Activated CD4-positive, alpha-beta T cell treated with anti-CD3 and anti-CD28 coated beads, Interleukin-2, amount 10 ng/mL, durations not matched to agents 24 days and 14 days (primary cell): ENCODE data around the gene FCAMR. TPM values are rescaled to one million over a fixed set of nuclear protein-coding genes. Genes with fewer than 3 reads are reported as not detected.

Source experiments
- DNase-seq: peaks from one replicate; pipeline ENCODE4 v3.0.0; 2022
- H3K27ac Mint-ChIP-seq: one replicate; pipeline ENCODE4 v1.8.0; 2022; ENCODE audit warnings: mild to moderate bottlenecking, mixed read lengths
- H3K27me3 Mint-ChIP-seq: one replicate; pipeline ENCODE4 v1.8.0; 2022; ENCODE audit warnings: mixed read lengths
- H3K36me3 Mint-ChIP-seq: one replicate; pipeline ENCODE4 v1.8.0; 2022; ENCODE audit warnings: low read depth, mild to moderate bottlenecking, mixed read lengths
- H3K4me1 Mint-ChIP-seq: one replicate; pipeline ENCODE4 v1.8.0; 2021; ENCODE audit warnings: mixed read lengths
- H3K4me3 Mint-ChIP-seq: one replicate; pipeline ENCODE4 v1.8.0; 2022; ENCODE audit warnings: mild to moderate bottlenecking, moderate library complexity, mixed read lengths
- H3K9me3 Mint-ChIP-seq: one replicate; pipeline ENCODE4 v1.8.0; 2021; ENCODE audit warnings: mixed read lengths
- intact Hi-C: fragments of 100-400 bp; cut with micrococcal nuclease; formaldehyde crosslinking; loops from one replicate; pipeline ENCODE4 v1.15.1; 2023
- total RNA-seq: library from RNA; stranded (reverse); gene quantifications from 2 replicates; pipeline ENCODE4 v1.2.3, GENCODE V29; 2022

FCAMR gene
- total RNA-seq, 1 donor from 2014 or later: not detected

DNA sequence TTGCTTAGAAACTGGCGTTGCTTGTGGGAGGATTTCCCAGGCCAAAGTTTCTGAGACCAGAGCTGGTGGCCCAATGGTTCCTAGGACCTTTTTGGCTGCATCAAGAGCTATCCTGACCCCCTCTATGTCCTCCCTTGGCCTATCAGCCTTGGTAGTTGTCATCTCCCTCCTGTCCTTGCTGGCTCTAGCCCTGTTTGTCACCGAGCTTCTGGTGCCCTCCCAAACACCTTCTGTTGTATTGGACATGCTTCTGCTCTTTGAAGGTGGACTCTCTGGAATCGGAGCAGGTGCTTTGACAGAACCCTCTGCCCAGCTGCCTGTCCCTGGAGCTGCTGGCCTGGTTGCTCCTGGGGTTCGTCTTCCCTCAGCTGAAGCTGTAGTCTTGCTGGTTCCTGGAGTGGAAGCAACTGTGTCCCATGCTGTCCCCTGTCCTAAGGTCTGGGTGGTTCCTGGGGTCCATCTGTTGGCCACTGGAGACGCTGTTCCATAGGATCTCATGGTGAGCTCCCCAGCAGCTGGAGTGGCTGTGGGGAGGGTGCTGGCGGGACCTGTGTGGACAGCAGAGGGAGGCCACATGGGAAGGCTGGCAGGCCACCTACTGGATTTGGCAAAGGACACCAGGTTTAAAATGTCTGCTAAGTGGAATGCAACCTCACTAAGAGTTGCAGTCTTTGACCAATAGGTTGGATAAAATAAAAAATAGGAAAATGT, 9.4 kb downstream of the FCAMR start:
- intact Hi-C loops: loop anchor here (2.0 kb wide), 1 partner anchor 40 kb away; the partner anchor contains the start of gene FCMR
- DNase-seq: no peak
- Mint-ChIP-seq H3K36me3 (no peaks in the 10 kb centered on the region), H3K27ac (no peak overlapping the region), H3K4me1 (peaks cover 28% of the 10 kb centered on the region), H3K27me3 (peaks cover 2% of the 10 kb centered on the region), H3K9me3 (no peaks in the 10 kb centered on the region), H3K4me3 (no peak overlapping the region)

DNA sequence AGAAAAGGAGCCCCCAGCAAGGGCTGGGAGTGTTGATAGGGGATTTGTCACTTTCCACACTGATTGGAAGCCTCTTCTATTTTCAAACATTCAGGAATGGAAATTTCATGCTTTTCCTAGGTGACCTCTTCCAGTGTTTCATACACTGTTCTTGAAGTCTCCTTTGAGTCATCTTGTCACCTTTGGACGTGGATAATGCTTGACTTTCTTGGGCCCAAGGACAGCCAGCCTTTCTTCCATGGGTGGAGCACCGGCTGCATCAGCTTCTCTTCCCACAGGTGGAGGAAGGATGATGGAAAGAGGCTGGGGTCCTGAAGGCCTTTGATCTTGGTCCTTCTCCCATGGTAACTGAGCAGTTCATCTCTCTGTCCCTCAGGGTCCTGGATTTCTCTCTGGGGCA, 12.1 kb downstream of the FCAMR start:
- Mint-ChIP-seq H3K4me1 (peaks cover 28% of the 10 kb centered on the region), H3K36me3 (no peaks in the 10 kb centered on the region), H3K4me3 (no peak overlapping the region), H3K9me3 (no peaks in the 10 kb centered on the region), H3K27me3 (peaks cover 2% of the 10 kb centered on the region), H3K27ac (no peak overlapping the region)
- DNase-seq: no peak
- intact Hi-C loops: no loop called here

DNA sequence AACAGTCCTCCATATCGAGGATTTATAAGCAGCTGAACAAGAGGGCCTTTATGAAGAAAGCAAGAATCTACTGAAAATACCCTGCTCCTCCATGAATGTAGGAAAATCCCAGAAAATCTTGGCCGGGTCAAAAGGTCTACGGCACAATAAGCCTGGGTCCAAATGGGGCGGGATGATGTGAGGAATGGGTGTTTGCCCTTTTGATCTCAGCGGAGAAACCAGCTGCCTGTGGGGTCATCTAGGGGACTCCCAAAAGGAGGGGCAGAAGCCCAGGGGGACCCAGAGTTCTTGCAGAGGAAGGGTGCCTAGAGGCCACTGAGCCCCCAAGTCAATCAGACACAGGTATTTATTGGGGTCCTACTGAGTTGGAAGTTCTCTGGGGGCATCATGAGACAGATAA, 12.6 kb downstream of the FCAMR start:
- DNase-seq: no peak
- H3K4me3 Mint-ChIP-seq: no peak overlapping the region
- H3K27ac Mint-ChIP-seq: no peak overlapping the region
- H3K4me1 Mint-ChIP-seq: peaks cover 23% of the 10 kb centered on the region
- no peaks in the 10 kb centered on the region for H3K9me3 Mint-ChIP-seq
- no peaks in the 10 kb centered on the region for H3K36me3 Mint-ChIP-seq
- H3K27me3 Mint-ChIP-seq: peaks cover 2% of the 10 kb centered on the region
- intact Hi-C loops: no loop called here

DNA sequence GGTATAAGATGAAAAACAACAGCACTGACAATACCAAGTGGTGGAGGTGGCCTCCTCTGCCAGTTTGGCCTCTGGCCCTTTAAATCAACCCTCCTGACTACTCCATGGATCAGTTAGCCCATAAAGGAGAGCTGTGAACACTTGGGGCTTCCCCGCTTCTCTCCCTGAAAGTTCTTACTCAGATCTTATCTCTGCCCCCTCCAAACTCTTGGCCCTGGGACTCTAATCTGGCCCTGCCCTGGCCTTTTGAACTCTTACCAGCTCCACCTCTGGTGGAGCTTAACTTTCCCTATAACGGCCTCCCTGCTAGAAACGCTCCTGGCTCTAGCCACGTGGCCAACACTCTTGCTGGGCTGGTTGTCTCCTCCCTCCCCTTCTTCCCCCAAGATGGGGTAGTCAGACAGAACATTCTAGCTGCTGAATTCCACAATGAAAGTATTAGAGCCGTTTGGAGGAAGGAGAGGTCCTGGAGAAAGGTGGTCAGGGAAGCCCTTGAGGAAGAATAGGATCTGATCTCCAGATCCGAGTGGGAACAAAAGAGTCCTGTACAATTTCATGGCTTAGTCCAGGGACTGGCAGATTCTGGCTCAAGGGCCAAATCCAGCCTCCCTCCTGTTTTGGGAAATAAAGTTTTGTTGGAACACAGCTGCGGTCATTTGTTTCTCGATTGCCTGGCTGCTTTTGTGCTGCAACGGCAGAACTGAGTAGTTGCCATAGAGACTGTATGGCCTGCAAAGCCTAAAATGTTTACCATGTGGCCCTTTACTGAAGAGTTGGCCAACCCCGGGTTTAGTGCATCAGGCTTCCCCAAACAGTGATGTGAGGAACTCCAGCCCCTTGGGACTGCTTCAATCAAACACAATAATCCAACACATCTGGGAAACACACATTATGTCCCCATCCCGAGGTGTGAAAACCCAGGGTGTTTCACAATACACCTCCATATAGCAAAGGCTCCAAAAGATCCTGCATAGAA, 14.5 kb downstream of the FCAMR start:
- no peak overlapping the region for H3K4me3 Mint-ChIP-seq
- H3K4me1 Mint-ChIP-seq: peaks cover 14% of the 10 kb centered on the region
- H3K27me3 Mint-ChIP-seq: peaks cover 2% of the 10 kb centered on the region
- H3K27ac Mint-ChIP-seq: no peak overlapping the region
- no peaks in the 10 kb centered on the region for H3K36me3 Mint-ChIP-seq
- intact Hi-C loops: no loop called here
- no peak for DNase-seq
- no peaks in the 10 kb centered on the region for H3K9me3 Mint-ChIP-seq

DNA sequence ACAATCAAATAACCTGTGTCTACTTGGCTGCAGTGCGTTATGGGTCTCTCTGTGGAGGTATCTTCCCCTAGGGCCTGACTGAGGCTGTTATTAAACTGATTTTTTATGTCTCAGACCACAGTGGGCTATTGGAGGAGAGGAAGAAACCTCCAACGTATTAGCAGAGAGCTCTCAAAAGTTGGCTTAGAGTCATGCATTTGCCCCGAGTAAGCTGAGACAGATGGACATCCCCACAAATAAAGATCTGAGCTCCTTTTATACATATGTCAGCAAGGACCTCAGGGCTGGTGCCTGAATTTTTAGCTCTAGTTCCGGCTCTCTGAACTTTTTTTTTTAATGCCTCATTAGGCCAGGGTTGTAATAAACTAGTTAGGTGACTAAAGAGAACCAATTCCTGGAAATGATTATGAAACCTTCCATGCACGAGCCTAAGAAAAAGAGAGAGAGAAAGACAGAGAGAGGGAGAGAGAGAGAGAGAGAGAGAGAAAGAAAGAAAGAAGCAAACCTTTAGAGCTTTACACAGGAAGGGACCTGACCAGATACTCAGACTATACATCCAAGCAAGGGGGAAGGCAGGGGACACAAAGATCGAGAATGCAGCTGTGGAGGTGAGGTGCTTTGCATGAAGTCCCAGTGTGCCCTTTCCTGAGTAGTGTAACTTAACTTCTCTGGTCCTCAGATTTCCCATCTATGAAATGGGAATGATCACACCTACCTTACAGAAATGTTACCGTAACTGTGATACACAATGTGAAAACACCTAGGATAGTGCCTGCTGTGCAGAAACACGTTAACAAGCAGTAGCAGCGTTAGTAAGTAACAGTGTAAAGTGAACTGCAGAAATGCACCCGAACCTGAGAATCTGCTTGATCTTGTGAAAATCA, 15.6 kb downstream of the FCAMR start:
- Mint-ChIP-seq H3K4me3 (no peak overlapping the region), H3K27ac (no peak overlapping the region), H3K36me3 (no peaks in the 10 kb centered on the region), H3K4me1 (peaks cover 14% of the 10 kb centered on the region), H3K27me3 (no peaks in the 10 kb centered on the region), H3K9me3 (peaks cover 5% of the 10 kb centered on the region)
- intact Hi-C loops: no loop called here
- no peak for DNase-seq

DNA sequence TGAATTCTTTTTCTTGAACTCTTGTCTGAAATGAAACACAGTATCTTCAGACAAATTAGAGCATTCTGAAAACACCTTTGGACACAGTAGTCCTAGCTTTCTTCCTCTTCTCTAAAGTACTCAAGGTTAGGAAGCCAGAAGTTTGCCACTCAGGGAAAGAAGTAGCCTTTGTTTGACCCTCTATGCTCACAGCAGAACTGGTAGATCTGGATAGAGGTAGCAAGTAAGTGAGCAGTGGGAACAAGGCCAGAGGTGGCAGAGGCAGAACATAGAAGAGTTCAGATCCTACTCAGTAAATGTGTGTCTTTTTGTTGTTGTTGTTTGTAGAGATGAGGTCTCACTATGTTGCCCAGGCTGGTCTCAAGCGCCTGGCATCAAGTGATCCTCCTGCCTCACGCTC, 16.6 kb downstream of the FCAMR start:
- DNase-seq: no peak
- intact Hi-C loops: no loop called here
- H3K36me3 Mint-ChIP-seq: no peaks in the 10 kb centered on the region
- no peak overlapping the region for H3K27ac Mint-ChIP-seq
- peaks cover 5% of the 10 kb centered on the region for H3K9me3 Mint-ChIP-seq
- no peaks in the 10 kb centered on the region for H3K27me3 Mint-ChIP-seq
- peaks cover 14% of the 10 kb centered on the region for H3K4me1 Mint-ChIP-seq
- no peak overlapping the region for H3K4me3 Mint-ChIP-seq

DNA sequence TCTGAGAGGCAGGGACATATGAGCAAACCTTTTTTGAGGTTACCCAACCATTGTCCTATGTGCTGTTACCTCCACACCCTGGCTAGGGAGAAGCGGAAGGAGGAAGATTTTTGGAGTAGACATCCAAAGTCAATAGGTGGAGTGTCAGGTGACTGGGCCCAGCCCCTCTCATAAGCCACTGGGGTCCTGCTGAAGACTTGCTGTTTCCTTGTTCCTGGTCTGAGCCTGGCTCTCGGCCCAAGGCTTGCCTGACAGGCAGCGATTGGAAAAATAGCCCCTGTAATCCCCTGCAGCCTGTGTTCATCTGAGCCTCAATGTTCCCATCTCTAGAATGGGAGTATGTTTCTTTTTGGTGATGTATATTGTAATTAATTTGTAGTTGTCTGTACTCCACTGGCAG, 17.1 kb downstream of the FCAMR start:
- H3K4me3 Mint-ChIP-seq: no peak overlapping the region
- H3K9me3 Mint-ChIP-seq: peaks cover 5% of the 10 kb centered on the region
- H3K36me3 Mint-ChIP-seq: no peaks in the 10 kb centered on the region
- H3K27ac Mint-ChIP-seq: no peak overlapping the region
- intact Hi-C loops: no loop called here
- no peaks in the 10 kb centered on the region for H3K27me3 Mint-ChIP-seq
- peaks cover 14% of the 10 kb centered on the region for H3K4me1 Mint-ChIP-seq
- no peak for DNase-seq

DNA sequence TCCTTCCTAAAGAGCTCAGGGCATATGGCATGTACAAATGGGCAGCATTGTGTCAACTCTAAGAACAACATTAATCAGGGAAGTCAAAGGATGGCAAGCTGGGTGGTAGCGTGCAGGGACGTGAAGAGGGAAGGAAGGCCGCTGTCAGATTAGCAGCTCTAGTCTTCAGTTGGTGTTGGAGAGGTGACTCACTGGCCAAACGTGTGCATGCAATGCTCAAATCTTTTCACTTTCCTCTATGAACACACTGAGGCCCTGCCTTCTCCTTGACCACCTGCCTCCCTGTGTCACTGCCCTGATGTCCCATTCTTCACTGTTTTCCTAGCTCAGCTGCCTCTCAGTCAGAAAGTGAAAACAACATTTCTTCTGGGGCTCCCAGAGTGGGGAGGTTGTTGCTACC, 18.1 kb downstream of the FCAMR start:
- Mint-ChIP-seq H3K27me3 (peaks cover 3% of the 10 kb centered on the region), H3K4me3 (no peak overlapping the region), H3K4me1 (peaks cover 14% of the 10 kb centered on the region), H3K27ac (no peak overlapping the region), H3K36me3 (no peaks in the 10 kb centered on the region), H3K9me3 (peaks cover 5% of the 10 kb centered on the region)
- no peak for DNase-seq
- intact Hi-C loops: no loop called here

DNA sequence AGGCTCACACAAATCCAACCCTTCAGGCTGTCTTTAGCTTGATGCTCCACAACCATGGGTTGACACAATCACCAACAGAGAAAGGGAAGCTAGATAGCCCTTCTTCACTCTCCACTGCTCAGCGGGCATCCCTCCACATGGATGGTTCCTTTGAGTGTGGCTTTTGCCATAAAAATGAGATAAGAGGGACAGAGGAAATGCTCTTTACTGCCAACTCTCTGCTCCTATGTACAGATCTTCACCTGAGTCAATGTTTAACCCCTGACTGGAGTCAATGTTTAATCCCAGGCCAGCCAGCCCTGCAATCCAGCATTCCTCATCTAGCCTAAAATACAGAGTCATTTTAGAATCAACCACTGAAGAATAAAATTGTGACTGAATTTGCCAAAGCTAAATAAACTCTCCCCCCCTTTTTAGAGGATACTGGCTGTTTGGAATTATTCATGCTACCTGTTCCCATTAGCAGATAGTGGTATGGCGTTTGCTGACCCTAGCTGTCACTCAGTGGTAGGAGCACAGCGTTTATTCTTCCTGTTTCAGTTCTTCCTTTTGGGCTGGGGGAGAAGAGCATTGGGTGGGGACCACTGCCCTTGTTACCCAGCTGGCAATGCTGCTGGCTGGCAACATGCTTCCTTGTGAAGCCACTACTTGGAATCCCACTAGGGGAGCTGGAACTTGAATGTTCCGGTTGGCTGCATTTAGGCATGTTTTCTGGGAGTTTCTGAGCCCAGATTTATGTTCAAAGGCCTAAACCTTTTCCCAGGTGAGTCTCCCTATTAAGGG, 18.8 kb downstream of the FCAMR start:
- H3K4me1 Mint-ChIP-seq: peaks cover 14% of the 10 kb centered on the region
- H3K4me3 Mint-ChIP-seq: no peak overlapping the region
- intact Hi-C loops: no loop called here
- peaks cover 5% of the 10 kb centered on the region for H3K9me3 Mint-ChIP-seq
- DNase-seq: no peak
- peaks cover 8% of the 10 kb centered on the region for H3K27me3 Mint-ChIP-seq
- no peak overlapping the region for H3K27ac Mint-ChIP-seq
- no peaks in the 10 kb centered on the region for H3K36me3 Mint-ChIP-seq

DNA sequence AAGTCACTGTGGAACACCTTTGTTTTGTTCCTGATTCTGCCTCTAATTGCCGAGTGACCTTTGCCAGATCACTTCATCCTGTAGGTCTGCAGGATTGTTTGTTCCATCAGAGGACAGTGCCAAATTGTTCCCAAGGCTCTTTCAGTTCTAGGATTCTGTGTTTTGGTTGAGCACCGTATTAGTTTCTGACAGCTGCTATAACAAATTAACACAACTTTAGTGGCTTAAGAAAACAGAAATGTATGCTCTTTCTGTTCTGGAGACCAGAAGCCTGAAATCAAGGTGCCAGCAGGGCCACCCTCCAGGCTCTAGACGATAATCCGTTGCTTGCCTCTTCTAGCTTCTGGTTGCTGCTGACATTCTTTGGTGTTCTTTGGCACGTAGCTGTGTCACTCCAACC, 20.6 kb downstream of the FCAMR start:
- no peaks in the 10 kb centered on the region for H3K36me3 Mint-ChIP-seq
- DNase-seq: no peak
- H3K27me3 Mint-ChIP-seq: peaks cover 20% of the 10 kb centered on the region
- peaks cover 5% of the 10 kb centered on the region for H3K9me3 Mint-ChIP-seq
- intact Hi-C loops: no loop called here
- peaks cover 7% of the 10 kb centered on the region for H3K4me1 Mint-ChIP-seq
- H3K4me3 Mint-ChIP-seq: no peak overlapping the region
- H3K27ac Mint-ChIP-seq: no peak overlapping the region

DNA sequence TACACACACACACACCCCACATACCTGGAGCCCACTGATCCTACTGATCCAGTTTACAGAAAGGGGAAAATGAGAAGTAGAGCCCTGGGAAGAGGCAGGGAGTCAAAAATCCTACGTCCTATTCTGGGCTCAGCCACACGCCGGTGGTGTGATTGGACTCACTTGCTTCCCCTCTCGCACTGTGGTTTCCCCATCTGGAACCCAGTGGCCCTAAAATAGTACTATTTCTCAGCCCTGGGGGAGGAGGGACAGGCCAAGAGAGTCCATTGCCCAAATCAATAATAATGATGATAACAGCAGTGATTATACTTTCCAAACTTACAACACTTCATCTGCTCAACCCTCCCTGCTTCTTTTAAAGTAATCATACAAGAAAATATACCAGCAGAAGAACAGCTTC, 21.1 kb downstream of the FCAMR start:
- Mint-ChIP-seq H3K36me3 (no peaks in the 10 kb centered on the region), H3K4me1 (peaks cover 5% of the 10 kb centered on the region), H3K4me3 (no peak overlapping the region), H3K27me3 (peaks cover 22% of the 10 kb centered on the region), H3K27ac (no peak overlapping the region), H3K9me3 (peaks cover 5% of the 10 kb centered on the region)
- intact Hi-C loops: no loop called here
- DNase-seq: no peak

DNA sequence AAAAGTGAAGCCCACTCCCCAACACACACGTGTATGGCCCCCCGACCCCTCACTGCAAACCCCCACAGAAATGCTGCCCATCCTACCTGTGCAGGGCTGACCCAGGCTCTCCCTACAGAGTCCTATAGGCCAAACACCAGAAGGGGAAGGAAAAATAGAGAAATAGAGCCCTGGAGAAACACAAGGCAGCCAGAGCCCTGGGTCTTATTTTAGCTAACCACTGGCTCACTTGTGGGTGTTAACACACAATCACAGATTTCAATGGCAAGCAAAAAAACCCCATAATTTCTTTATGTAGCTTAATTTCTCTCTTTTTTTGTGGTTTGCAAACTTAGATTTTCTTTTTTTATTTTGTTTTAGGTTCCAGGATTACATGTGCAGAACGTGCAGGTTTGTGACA, 23.0 kb downstream of the FCAMR start:
- H3K9me3 Mint-ChIP-seq: peaks cover 5% of the 10 kb centered on the region
- no peak overlapping the region for H3K27ac Mint-ChIP-seq
- H3K4me3 Mint-ChIP-seq: no peak overlapping the region

DNA sequence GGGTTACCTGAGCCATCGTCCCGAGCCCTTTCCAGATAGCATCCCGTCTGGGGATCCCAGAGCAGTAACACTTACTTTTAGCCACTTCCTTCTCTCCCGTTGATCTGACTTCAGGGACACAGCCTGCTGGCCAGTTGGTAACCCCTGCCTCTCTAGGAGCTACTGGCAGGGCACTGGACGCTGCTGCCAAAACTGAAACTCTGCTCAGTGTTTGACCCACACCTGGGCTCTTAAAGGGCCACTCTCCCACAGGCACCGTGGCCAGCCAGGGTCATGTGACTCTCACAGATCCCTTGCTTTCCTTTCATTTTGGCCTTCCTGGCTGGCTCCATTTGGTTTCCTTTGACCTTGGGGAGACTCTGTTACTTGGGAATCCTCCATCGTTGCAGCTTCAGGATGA, 24.0 kb downstream of the FCAMR start, which contains the start of gene PIGR:
PIGR (minus strand) TSS at position 206 of the 400 bp plus-strand sequence. CDS start 5,935 bp downstream, outside the sequence.
- Mint-ChIP-seq H3K27ac (no peak within 1 kb of the TSS), H3K36me3 (no peaks in the 10 kb centered on the region), H3K4me3 (no peak within 1 kb of the TSS), H3K4me1 (no peaks in the 10 kb centered on the region), H3K9me3 (peaks cover 5% of the 10 kb centered on the region), H3K27me3 (peaks cover 32% of the 10 kb centered on the region)
- intact Hi-C loops: no loop called here
- DNase-seq: no peak

More for the DNA sequence above, 23.0 kb downstream of the FCAMR start:
- peaks cover 3% of the 10 kb centered on the region for H3K4me1 Mint-ChIP-seq
- peaks cover 32% of the 10 kb centered on the region for H3K27me3 Mint-ChIP-seq
- H3K36me3 Mint-ChIP-seq: no peaks in the 10 kb centered on the region
- DNase-seq: no peak
- intact Hi-C loops: no loop called here
